Fibroblast of the conjunctiva (primary cell): ENCODE results near the gene STON2.

Experiments used
- DNase-seq: peaks from one replicate; pipeline ENCODE4 v3.0.0-alpha.2; 2010; ENCODE audit warnings: low read depth

STON2 gene

GRCh38 chr14:81221579-81222102 is 178.5 kb downstream of the STON2 start:
- DNase-seq = no peak

- DNase-seq = peak; percentile 96
Measured at GRCh38 chr14:81220830-81221578, 179.1 kb downstream of the STON2 start, which contains the start of gene GTF2A1. Gene GTF2A1, minus strand, starts transcription at chr14:81220959. Its CDS starts 441 bp downstream, at chr14:81220518.

GRCh38 chr14:81220580-81220829 is 179.6 kb downstream of the STON2 start:
- no peak for DNase-seq

GRCh38 chr14:81219759-81220579 is 180.2 kb downstream of the STON2 start:
- no peak for DNase-seq

- DNase-seq = peak; percentile 97
Measured at GRCh38 chr14:81219210-81219758, 180.8 kb downstream of the STON2 start.

GRCh38 chr14:81211844-81212243 is 188.3 kb downstream of the STON2 start:
- DNase-seq = no peak
